LNCAP (cell line): ENCODE results near the gene PRR20B.
"Not testable (repeated sequence)": the region's sequence is repeated elsewhere in the genome, so short reads cannot be mapped to it uniquely, and the experiment has no call there.

Source experiments
- CTCF ChIP-seq: fragments of 450-650 bp; IDR thresholded peaks from 2 replicates; pipeline ENCODE4 v1.5.1; 2017; ENCODE audit warnings: mild to moderate bottlenecking

PRR20B gene

GRCh38 chr13:57147188-57147587, at the start of gene PRR20B:
Gene PRR20B (plus strand): TSS chr13:57147488. CDS start chr13:57147875, 387 bp downstream.
- TF ChIP-seq CTCF = not testable (repeated sequence)

- TF ChIP-seq CTCF = no peak
Observed at GRCh38 chr13:57114945-57115344, 32.3 kb upstream of the PRR20B start.

GRCh38 chr13:57123681-57124080, 23.6 kb upstream of the PRR20B start:
- TF ChIP-seq CTCF = no peak

GRCh38 chr13:57128909-57129308, 18.4 kb upstream of the PRR20B start:
- no peak for TF ChIP-seq CTCF

GRCh38 chr13:57136093-57136492, 11.2 kb upstream of the PRR20B start:
- no peak for TF ChIP-seq CTCF

GRCh38 chr13:57137585-57137984, 9.7 kb upstream of the PRR20B start:
- no peak for TF ChIP-seq CTCF

- TF ChIP-seq CTCF = no peak
Observed at GRCh38 chr13:57138988-57139387, 8.3 kb upstream of the PRR20B start.

GRCh38 chr13:57140235-57140968, 6.9 kb upstream of the PRR20B start, which contains the start of gene PRR20A:
Gene PRR20A (plus strand): TSS chr13:57140918. CDS start chr13:57141305, 387 bp downstream.
- not testable (repeated sequence) for TF ChIP-seq CTCF
